HG03135 (cell line): ENCODE results near the gene POP4.
A peak's percentile ranks its signal among the peaks of the same experiment; 100 is the strongest.

Source experiments
- ATAC-seq: cut with Tn5 transposase; IDR thresholded peaks from one replicate; pipeline ENCODE4 v1.9.1; 2021; ENCODE audit warnings: mild to moderate bottlenecking, moderate library complexity; ENCODE audit not compliant: unreplicated experiment

POP4 gene

DNA sequence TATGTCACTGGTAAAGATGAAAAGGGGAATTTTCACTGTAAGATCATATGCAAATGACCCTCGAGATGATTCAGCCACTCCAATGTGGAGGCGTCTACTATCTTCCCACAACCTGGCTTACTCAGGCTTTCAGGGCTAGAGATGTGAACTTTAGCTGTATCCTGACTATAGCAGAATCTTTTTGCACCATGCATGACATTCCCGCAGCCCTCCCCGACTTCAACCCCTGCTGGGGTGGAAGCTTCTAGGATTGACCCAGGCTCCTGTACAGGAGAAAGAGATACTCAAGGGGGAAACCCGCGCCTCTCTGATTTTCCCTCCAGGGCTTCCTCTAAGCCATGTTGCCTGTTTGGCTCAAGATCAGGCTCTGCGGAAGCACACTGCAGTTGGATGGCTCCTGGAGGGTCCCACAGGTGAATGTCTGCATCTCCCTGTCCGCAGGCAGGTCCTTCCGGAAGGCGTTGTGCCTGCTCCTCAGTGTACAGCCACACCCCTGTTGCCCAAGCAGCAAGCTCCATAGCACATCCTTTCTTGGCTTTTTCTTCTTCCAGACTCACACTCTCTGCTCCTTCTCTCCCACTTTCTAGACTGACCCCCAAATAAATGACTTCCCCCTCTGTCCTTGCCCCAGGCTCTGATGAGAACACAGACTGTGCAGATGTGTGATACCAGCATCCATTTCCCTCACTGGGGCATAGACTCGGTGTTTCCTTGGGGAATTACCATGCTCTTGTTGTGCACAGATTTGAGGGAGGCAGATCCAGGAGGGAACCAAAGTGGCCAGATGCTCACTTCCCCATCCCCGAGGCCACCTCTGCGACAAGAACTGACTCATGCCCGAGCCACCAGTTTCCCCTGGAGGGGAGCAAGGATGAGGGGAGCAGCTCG lies 29.1 kb upstream of the POP4 start:
- no peak for ATAC-seq

DNA sequence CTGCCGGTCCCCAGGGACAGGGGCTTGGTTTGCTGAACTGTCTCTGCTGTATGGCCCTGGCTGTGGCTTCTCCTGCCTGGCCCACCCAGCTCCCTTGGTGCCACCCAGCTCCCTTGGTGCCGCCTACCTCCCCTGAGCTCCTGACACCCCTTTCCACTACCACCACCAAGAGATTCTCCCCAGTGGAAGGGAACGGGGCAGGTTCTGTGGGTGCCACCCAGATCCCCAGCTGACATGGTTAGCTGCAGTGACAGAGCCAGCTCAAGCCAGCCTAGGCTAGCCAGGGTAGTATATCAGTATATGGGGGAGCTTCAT lies 28.5 kb upstream of the POP4 start:
- no peak for ATAC-seq

DNA sequence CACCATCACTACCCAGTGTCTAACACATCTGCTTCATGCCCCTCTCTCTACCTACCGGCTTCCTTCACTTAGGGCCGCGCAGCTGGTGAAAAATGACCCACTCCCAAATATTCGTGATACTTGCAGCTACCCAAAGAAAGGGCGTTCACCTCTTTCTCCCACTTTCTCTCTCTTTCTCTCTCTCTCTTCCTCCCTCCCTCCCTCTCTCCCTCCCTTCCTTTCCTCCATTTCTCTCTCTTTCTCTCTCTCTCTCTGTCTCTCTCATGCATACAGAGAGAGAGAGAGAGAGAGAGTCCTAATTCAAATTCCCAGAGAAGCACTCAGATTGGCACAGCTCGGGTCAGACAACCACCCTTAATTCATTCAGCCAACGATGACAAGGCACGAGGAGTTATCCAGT lies 27.7 kb upstream of the POP4 start:
- no peak for ATAC-seq

DNA sequence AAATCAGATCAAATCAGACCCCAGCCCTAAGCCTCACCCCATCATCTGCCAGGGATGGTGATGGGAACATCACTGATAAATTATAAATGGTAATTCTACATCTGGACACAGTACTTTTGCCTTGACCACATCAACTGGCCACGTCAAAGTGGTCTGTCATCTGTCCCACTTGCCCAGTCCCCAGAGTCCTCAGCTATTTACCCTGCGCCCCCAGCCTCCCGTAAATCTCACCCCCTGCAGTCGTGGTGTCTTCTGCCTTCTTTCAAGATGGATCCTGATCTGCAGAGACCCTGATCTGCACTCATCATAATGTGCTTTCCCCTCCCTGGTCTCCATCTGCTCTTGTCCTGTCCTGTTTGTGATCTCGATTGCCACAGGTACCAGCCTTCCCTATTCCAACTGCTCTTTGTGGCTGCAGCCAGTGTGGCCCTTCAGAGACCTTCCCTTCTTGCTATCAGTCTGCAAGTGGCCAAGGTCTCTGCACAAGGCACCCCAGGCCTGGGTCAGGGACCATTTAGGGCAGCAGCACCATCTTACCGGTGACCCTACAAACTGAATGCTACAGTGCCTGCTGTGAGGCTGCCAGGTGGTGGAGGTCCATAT lies 26.7 kb upstream of the POP4 start:
- ATAC-seq, result no peak

DNA sequence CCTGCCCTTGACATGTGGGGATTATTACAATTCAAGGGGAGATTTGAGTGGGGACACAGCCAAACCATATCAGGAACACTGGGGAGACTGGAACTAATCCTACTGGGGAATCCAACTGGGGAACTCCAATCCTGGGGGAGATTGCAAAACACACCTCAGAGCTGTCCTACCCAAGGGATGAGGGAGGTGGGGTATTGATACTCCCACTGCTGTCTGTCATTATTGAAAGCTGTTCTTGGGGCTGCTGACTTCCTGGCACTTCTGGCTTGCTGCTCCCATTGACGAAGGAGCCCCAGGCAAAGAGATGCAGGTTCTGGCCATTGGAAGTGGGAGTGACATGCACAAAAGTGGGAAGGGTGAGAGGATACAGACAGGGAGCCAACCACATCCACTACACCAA lies 24.7 kb upstream of the POP4 start:
- no peak for ATAC-seq

DNA sequence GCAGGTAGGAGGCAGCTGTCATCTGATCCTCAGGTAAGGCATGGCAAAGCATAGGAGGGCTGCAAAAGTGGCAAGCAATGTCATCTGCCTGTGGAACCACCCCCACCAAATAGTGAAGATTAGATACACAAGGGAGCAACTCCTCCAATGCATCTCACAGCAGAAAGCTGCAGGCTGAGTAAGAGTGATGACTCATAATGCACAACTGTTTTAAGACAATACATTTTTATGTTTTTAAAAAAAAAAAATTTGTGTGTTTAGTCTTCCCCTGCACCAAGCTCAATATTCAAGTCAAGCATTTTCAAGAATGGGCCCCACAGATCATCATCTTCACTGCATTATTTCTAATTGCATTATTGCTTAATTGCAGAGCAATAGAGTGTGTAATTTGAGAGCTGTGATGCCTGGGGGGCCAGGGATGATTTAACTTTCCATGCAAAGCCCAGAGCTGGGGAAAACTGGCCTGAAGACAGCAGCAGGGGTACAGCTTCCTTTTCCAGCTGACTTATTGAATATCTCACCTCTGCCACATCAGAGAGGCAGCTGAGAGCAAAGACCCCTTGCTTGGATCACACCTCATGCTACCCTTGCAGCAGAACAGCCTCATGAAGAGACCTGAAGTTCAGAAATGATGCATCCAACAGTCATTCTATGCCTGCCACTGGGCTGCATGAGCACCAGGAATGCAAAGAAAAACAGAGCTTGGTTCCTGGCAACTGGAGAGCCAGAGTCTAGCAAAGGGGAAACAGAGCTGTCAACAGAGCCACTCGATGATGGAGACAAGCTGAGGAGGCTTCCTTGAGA lies 22.7 kb upstream of the POP4 start:
- no peak for ATAC-seq

DNA sequence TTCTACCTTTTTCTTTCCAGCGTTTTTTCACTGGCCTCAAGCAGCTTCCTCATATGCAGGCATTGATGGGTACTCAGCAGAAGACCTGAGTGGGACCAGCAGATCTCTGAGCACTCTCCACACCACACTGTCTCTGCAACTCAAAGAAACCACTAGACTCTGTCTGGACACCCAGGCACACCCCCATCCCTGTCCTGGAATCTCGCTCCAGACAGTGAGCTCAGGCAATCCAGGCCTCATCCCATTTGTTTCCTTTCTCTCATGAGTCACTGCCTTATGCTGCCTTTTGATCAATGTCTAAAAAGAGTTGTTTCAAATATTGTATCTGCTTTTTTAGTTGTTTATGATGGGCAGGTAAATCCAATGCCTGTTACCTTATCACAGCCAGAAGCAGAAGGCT lies 19.7 kb upstream of the POP4 start:
- ATAC-seq, result no peak

DNA sequence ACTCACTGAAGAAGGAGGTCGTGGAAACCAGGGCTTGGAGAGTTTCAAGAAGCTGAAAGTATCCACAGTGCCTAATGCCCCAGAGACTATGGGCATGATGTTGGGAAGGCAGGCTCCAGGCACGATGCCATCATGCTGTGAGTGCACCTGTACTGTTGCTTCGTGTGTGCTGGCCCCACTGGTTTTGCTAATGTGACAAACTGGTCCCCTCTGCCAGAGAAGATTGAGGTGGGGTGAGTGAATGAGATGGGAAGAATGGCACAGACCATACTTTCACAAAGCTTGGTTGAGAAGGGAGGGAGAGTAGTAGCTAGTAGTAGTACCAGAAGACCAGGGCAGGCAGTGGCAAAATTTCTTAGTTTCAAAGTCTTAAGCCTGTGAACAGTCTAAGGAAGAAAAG lies 19.0 kb upstream of the POP4 start:
- ATAC-seq, result no peak

DNA sequence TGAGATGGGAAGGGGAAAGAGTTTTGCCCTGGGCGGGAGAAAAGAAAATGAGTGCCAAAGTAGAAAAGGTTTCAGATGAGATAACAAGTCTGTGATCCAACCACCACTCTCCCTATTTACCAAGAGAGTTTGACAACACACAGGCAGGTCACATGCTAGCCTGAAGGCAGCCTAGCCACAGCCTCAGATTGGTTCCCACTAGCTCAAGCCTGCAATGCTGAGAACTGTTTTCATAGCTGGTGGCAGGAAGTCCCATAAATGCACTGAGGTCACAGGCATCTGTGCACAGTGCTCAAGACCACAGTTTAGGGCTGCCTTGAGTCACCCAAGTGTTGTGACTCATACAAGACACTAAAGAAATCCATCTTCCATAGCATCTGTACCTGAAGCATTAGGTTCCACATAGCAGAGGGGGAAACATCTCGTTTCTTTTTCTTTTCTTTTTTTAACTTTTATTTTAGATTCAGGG lies 18.5 kb upstream of the POP4 start:
- ATAC-seq, result no peak

DNA sequence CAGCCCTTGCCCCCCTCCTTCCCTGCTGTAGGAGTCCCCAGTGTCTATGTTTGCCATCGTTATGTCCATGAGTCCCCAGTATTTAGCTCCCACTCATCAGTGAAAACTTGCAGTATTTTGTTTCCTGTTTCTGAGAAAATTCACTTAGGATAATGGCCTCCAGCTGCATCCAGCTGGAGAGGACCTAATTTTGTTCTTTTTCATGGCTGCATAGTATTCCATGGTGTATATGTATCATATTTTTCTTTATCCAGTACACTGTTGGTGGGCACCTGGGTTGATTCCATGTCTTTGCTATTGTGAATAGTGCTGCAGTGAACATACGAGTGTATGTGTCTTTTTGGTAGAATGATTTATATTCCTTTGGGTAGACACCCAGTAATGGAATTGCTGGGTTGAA lies 18.0 kb upstream of the POP4 start:
- ATAC-seq, result no peak

DNA sequence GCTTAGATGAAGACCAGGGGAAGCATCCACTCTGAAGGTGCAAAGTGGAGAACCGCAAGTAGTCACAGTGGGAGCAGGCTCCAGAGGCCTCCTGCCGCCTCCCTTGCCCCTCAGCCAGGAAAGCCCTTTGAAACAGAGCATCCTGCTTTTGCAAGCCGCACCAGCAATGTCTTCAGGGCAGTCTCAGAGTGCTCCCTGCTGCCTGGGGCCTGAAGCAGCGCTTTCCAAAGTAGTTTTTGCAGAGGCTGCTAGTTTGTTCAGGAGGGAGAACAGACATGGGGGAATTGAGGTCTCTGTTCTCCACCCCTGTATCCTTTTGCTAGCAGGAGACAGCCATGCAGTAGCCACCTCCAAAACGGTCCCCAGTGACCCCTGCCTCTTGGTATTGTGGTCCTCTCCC lies 15.8 kb upstream of the POP4 start:
- ATAC-seq, result no peak

DNA sequence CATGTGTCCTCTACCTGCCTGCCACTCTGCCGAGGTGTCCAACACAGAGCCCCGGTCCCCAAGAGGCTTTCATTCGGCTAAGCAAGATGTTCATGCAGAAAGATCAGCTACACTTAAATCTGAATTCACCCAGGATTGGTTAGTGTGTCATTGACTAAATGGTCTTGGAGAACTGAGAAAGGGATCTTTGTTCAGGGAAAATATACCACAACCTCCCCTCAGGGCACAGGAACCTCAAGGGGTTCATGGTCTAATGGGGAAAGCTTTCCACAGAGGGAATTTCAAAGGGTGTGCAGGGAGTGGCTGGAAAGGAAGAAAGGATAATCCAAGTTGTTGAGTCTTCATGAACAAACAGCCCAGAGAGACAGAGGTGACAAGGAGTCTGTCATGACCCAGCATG lies 14.4 kb upstream of the POP4 start:
- ATAC-seq, result no peak

DNA sequence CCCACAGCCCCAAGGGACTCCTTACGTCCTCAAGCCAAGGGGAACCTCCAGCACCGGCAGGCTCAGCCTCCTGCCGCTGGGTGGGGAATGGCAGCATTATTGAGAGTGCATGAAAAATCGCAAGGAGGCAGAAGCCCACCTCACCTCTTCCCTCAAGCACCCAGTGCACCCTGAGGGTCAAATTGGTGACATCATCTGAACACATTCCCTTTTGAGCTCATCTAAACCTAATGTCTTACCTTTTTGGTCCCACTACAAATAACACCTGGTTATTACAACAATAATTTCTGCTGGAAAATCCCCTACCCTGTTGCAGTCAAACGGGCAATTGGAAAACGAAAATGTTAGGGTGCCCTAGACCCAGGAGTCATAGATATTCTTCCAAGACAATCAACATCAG lies 12.2 kb upstream of the POP4 start:
- no peak for ATAC-seq

DNA sequence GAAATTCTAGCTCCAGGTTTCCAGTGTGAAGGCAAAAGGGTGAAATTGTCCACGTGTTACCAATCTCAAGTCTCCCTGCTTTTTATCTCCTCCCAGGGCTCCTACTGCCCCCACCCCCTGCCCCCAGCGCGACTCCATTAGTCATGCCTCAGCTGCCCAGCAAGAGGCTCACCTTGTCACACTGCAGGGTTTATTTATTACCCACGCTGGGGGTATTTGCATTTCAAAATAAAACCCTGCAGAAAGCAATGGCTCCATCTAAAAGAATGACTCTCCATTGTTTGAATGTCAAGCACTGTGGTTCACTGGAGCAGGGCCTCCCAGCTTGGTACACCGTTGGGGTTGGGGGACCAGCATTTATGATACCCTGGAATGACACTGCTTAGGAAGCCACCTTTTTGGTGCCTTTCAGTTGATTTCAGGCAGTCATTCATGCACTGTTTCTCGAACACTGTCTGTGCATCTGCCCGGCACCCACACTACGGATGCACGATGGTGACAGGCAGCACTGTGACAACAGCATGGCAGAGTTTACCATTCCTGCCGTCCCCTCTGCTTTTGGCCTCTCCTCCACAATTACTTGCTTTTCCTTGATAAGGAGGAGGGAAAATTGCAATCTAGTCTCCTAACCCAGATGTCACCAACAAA lies 9.9 kb upstream of the POP4 start:
- ATAC-seq, result no peak

DNA sequence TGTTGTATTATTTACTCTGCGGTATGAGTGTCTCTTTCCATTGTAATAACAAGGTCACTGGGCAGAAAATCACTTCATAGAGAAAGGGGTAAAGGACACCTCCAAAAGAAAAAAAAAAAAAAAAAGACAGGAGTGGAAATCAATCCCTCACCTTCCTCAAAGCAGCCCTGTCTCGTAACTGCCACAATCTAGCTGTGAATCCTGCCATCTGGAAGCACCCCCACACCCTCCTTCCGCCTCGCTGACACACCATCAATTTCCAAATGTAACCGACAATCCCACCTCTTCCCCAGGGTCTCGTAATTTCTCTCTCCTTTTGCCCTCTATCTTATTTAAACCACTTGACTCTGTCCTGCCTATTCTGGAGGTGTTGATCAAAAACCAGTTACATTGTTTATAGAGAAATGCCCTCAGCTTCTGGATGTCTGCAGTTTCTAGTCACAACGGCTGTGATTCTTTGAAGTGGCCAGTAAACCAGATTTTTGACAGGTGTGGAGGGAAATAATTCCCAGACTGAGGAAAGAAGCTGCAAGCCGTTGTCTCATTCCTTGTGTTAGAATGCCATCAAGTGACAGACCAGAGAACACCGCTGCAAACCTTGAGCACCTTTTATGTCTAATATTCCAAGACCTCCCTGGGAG lies 9.1 kb upstream of the POP4 start:
- no peak for ATAC-seq

DNA sequence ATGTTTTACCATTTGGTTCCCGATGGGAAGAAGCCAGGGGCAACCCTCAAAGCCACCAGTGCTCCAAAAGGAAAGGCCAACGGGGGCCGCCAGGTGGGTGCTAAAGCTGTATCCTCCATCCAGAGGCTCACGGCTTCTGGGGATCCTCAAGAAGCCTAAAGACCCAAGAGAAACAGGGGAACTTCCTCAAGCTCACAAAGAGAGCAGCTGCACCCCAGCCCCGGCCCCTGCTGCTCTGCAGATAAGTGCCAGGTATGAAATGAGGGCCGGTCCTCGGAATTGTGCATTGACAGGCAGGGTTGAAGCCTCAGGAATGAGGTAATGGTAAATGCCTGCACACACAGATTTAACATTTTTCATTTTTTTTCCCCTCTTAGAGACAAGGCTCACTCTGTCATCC lies 8.0 kb upstream of the POP4 start:
- ATAC-seq, result no peak

DNA sequence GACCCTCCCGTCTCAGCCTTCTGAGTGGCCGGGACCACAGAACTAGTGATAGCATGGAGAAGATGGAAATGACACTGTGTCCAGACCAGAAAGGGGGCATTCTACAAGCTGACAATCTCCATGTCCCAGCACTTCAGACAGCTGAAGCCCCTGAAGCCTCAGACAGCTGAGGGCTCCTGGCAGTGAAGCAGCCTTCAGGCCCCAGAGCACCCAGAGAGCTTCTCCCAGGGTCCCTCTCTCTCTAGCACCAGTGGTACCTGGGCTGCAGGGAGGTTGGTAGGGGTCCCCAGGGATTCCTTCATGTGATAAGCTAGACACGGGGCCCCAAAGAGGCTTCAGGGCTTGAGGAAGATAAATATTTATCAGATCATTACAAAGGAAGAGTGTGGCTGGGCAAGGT lies 7.6 kb upstream of the POP4 start:
- ATAC-seq, result no peak

DNA sequence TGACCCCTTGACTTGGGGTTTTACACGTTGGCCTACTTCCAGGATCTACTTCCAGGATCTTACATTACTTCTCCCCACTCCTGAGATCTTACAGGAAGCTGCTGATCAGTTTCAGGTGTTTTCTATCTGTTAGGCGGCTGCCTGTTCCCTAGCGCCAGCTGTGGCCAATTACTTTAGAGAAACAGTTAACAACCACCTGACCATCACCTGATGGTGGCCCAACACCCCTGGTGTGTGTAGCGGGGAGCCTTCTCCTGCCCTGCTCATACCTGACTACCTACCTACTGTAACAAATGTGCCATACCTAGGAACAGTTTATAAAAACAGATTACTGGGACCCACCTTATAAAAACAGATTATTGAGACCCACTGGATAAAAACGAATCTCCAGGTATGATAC lies 2.8 kb upstream of the POP4 start:
- ATAC-seq, result no peak

DNA sequence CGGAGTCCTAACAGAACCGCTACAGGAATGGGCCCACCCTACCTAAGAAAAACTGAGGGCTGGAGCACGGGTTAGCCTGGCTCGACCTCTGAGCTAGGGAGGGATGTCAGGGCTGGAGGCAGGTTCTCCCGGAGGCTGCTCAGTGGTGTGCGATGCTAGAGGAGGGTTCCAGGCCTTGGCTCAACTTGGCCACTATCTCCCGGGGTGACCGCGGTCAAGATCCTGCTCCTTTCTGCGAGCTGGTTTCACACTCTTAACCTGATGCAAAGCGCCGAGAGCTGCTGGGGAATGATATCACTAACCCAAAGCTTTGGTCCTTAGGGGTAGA lies 301 bp downstream of the POP4 start:
- peak; percentile 19 for ATAC-seq

DNA sequence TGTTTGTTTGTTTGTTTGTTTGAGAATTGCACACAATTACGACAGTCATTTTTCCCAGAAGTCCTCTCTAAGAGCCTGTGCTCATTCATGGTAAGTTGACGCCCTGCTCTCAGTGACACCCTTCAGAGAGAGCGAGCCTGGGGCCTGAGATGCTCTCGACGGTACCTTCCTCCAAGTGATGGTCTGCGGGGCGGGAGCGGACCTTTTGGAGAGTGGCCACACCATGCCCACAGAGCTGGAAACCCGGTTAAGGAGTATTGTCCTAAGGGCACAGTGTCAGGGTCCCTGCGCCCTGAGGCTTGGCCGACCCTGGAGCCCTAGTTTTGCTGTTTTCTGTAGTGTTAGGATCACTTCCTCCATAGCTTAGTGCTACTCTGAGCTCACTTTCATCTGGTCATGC lies 3.6 kb downstream of the POP4 start:
- no peak for ATAC-seq

DNA sequence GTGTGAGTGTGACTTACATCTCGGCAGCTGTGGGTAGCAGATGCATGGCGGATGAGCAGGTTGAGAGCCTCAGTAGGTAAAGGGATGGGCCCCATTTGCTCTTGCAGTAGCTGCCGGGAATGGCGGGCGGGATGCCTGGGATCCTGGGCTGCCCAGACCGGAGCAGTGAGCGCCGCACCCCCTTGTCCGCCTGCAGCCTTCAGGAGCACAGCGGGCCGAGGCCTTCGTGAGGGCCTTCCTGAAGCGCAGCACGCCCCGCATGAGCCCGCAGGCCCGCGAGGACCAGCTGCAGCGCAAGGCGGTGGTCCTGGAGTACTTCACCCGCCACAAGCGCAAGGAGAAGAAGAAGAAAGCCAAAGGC lies 4.1 kb downstream of the POP4 start:
- no peak for ATAC-seq
